Subcutaneous abdominal adipose tissue (tissue), 5 donors: ENCODE data around the gene XRN2.

Source experiments
- H3K27ac ChIP-seq: one replicate; pipeline ENCODE4 v1.7.0; 2013; ENCODE audit warnings: low read depth, mild to moderate bottlenecking, inconsistent platforms, low read length, moderate library complexity
- H3K27me3 ChIP-seq, 5 donors: one replicate each; pipeline ENCODE4 v1.7.0; 2013; ENCODE audit warnings: low read length in 5 of 5, inconsistent platforms in 1 of 5; ENCODE audit not compliant: control insufficient read depth in 5 of 5, insufficient read depth in 4 of 5
- H3K36me3 ChIP-seq, 5 donors: one replicate each; pipeline ENCODE4 v1.7.0; 2013; ENCODE audit warnings: low read length in 5 of 5; ENCODE audit not compliant: control insufficient read depth in 5 of 5, insufficient read depth in 5 of 5
- H3K4me1 ChIP-seq, 5 donors: one replicate each; pipeline ENCODE4 v1.7.0; 2013; ENCODE audit warnings: low read length in 5 of 5, mild to moderate bottlenecking in 3 of 5, moderate library complexity in 1 of 5; ENCODE audit not compliant: control insufficient read depth in 5 of 5, insufficient read depth in 5 of 5
- H3K4me3 ChIP-seq, 5 donors: one replicate each; pipeline ENCODE4 v1.7.0; 2013; ENCODE audit warnings: low read length in 5 of 5, low read depth in 1 of 5
- H3K9ac ChIP-seq, 5 donors: one replicate each; pipeline ENCODE4 v1.7.0; 2013; ENCODE audit warnings: low read length in 5 of 5, mild to moderate bottlenecking in 4 of 5, moderate library complexity in 3 of 5
- H3K9me3 ChIP-seq, 5 donors: one replicate each; pipeline ENCODE4 v1.7.0; 2013; ENCODE audit warnings: low read length in 5 of 5; ENCODE audit not compliant: control insufficient read depth in 5 of 5
- donor health status: healthy.
- donor health status: healthy.
- donor health status: healthy.
- donor health status: healthy.
- donor health status: healthy.

XRN2 gene

GRCh38 chr20:21342656-21343345, 39.7 kb downstream of the XRN2 start:
- H3K9me3 ChIP-seq: no peaks in the 10 kb centered on the region
- H3K4me3 ChIP-seq: no peak overlapping the region
- H3K27ac ChIP-seq: no peak overlapping the region
- peaks cover 54 to 71% (median 57%) of the 10 kb centered on the region in 5 donors for H3K36me3 ChIP-seq
- no peaks in the 10 kb centered on the region for H3K4me1 ChIP-seq
- H3K27me3 ChIP-seq: no peaks in the 10 kb centered on the region
- no peak overlapping the region for H3K9ac ChIP-seq

GRCh38 chr20:21344206-21344900, 41.2 kb downstream of the XRN2 start:
- H3K4me1 ChIP-seq: no peaks in the 10 kb centered on the region
- no peak overlapping the region for H3K4me3 ChIP-seq
- H3K9me3 ChIP-seq: no peaks in the 10 kb centered on the region
- H3K27ac ChIP-seq: no peak overlapping the region
- H3K9ac ChIP-seq: no peak overlapping the region
- H3K36me3 ChIP-seq: peaks cover 49 to 71% (median 59%) of the 10 kb centered on the region in 5 donors
- no peaks in the 10 kb centered on the region for H3K27me3 ChIP-seq

GRCh38 chr20:21344961-21345360, 41.8 kb downstream of the XRN2 start:
- Histone ChIP-seq H3K27ac (no peak overlapping the region), H3K27me3 (no peaks in the 10 kb centered on the region), H3K9me3 (no peaks in the 10 kb centered on the region), H3K4me1 (no peaks in the 10 kb centered on the region), H3K9ac (no peak overlapping the region), H3K4me3 (no peak overlapping the region), H3K36me3 (peaks cover 50 to 72% (median 58%) of the 10 kb centered on the region in 5 donors)

- Histone ChIP-seq H3K36me3 (peaks cover 28 to 58% (median 48%) of the 10 kb centered on the region in 5 donors), H3K4me1 (no peaks in the 10 kb centered on the region), H3K27me3 (no peaks in the 10 kb centered on the region), H3K9ac (no peak overlapping the region), H3K9me3 (no peaks in the 10 kb centered on the region), H3K4me3 (no peak overlapping the region), H3K27ac (no peak overlapping the region)
These were observed 49.6 kb downstream of the XRN2 start for GRCh38 chr20:21352703-21353102.

GRCh38 chr20:21353236-21353635, 50.1 kb downstream of the XRN2 start:
- no peak overlapping the region for H3K9ac ChIP-seq
- no peaks in the 10 kb centered on the region for H3K9me3 ChIP-seq
- H3K4me3 ChIP-seq: no peak overlapping the region
- no peaks in the 10 kb centered on the region for H3K27me3 ChIP-seq
- peaks cover 32 to 58% (median 46%) of the 10 kb centered on the region in 5 donors for H3K36me3 ChIP-seq
- H3K4me1 ChIP-seq: no peaks in the 10 kb centered on the region
- no peak overlapping the region for H3K27ac ChIP-seq

GRCh38 chr20:21355981-21356380, 52.9 kb downstream of the XRN2 start:
- H3K9me3 ChIP-seq: no peaks in the 10 kb centered on the region
- no peak overlapping the region for H3K4me3 ChIP-seq
- H3K27ac ChIP-seq: no peak overlapping the region
- peaks cover 0 to 3% (median 0%) of the 10 kb centered on the region in 5 donors for H3K4me1 ChIP-seq
- H3K9ac ChIP-seq: no peak overlapping the region
- H3K36me3 ChIP-seq: peaks cover 34 to 56% (median 45%) of the 10 kb centered on the region in 5 donors
- no peaks in the 10 kb centered on the region for H3K27me3 ChIP-seq

- H3K27me3 ChIP-seq: no peaks in the 10 kb centered on the region
- H3K36me3 ChIP-seq: peaks cover 34 to 56% (median 45%) of the 10 kb centered on the region in 5 donors
- H3K4me1 ChIP-seq: peaks cover 0 to 7% (median 0%) of the 10 kb centered on the region in 5 donors
- H3K9me3 ChIP-seq: no peaks in the 10 kb centered on the region
- H3K27ac ChIP-seq: no peak overlapping the region
- no peak overlapping the region for H3K9ac ChIP-seq
- H3K4me3 ChIP-seq: no peak overlapping the region
These were observed 53.3 kb downstream of the XRN2 start for GRCh38 chr20:21356386-21356785.

- no peak overlapping the region for H3K4me3 ChIP-seq
- H3K27me3 ChIP-seq: no peaks in the 10 kb centered on the region
- no peaks in the 10 kb centered on the region for H3K9me3 ChIP-seq
- H3K4me1 ChIP-seq: peaks cover 0 to 7% (median 0%) of the 10 kb centered on the region in 5 donors
- no peak overlapping the region for H3K9ac ChIP-seq
- H3K27ac ChIP-seq: no peak overlapping the region
- peaks cover 36 to 59% (median 53%) of the 10 kb centered on the region in 5 donors for H3K36me3 ChIP-seq
These were observed 54.7 kb downstream of the XRN2 start for GRCh38 chr20:21357844-21358243.

GRCh38 chr20:21358737-21359136, 55.6 kb downstream of the XRN2 start:
- Histone ChIP-seq H3K27me3 (no peaks in the 10 kb centered on the region), H3K4me1 (peaks cover 0 to 7% (median 0%) of the 10 kb centered on the region in 5 donors), H3K9ac (no peak overlapping the region), H3K27ac (no peak overlapping the region), H3K4me3 (no peak overlapping the region), H3K36me3 (peaks cover 42 to 65% (median 57%) of the 10 kb centered on the region in 5 donors), H3K9me3 (no peaks in the 10 kb centered on the region)

GRCh38 chr20:21360705-21361104, 57.6 kb downstream of the XRN2 start:
- Histone ChIP-seq H3K4me1 (peaks cover 0 to 7% (median 0%) of the 10 kb centered on the region in 5 donors), H3K27ac (no peak overlapping the region)

More at GRCh38 chr20:21360705-21361104, 57.6 kb downstream of the XRN2 start:
- Histone ChIP-seq H3K9me3 (no peaks in the 10 kb centered on the region), H3K27me3 (no peaks in the 10 kb centered on the region), H3K4me3 (no peak overlapping the region), H3K36me3 (peaks cover 42 to 70% (median 49%) of the 10 kb centered on the region in 5 donors), H3K9ac (no peak overlapping the region)
